Colon (tissue), 2 donors: ENCODE results near the gene LRP1B.

Experiments
- FAIRE-seq: peaks from 2 replicates; lab custom pipeline; 2012; peaks lifted over from hg19 to GRCh38; lab: Jason Lieb, UNC
- donor health status: control.
- donor health status: control.

LRP1B gene

DNA sequence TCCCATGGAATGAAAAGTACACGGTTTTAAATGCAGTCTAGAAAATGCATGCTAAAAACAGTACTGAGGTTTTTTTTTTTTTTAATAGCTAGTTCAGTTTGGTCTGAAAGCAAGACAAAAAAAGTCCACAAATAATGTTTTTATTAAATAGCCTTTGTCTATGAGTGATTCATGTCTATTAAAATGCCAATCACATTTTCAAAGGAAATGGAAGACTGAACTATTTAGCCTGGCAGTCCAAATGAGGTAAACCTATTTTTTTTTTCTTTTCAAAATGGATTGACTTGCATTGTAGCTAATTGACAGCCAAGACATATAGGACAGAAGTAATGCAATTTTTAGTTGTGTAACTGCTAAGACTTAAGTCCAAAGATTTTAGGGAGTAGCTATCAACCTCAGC is 90.3 kb downstream of the LRP1B start:
- FAIRE-seq = no peak

DNA sequence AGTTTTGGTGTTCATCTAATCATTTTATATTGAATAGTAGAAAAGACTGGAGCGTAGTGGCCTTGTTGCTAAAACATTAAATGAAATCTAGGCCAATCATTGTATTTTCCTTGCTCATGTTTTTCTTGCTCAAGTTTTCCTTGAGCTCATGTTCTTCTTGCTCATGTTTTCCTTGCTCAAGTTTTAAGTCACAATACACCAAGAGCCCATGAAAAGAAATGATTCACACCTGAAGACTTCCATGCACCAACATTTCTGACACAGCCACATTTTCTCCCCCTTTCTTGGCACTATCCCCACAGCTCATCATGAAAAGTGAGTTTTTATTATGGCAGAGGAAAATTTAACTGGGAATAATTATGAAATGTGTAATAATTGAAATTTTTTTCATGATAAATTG is 92.0 kb downstream of the LRP1B start:
- FAIRE-seq = no peak

DNA sequence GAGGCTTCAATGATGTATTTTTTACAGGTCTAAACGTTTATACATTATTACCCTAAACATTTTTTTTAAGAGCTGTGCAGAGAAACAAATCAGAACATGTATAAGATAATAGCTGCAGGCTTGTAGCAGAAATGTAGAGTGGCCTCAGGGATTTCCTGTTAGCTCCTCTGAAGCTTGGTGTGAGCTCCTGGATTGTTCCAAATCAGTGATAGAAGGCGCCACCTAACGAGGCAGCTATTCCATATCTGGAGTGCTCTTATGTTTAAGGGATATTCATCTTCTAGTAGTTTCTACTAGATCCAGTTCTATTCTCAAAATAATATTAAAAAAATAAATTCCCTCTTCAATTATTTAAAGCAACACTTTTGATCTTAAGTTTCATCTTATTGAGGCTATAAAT is 93.1 kb downstream of the LRP1B start:
- FAIRE-seq = no peak

DNA sequence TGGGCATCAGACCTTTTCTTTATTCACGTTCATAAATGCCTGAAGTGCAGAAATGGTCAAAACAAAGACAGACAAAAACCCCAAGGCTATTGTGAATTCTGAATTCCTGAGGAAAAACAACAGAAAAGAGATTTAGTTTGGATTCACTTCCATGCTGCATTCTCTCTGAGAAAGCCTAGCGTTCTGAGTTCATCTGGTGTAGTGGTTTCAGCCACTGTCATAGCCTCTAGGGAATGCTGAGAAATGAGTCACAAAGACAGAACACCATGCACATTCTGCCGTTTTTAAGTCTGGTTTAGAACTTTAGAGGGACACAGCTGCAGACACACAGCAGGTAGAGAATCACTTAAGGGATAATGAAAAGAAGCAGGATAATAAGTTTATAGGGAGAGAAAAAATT is 93.8 kb downstream of the LRP1B start:
- FAIRE-seq = no peak

DNA sequence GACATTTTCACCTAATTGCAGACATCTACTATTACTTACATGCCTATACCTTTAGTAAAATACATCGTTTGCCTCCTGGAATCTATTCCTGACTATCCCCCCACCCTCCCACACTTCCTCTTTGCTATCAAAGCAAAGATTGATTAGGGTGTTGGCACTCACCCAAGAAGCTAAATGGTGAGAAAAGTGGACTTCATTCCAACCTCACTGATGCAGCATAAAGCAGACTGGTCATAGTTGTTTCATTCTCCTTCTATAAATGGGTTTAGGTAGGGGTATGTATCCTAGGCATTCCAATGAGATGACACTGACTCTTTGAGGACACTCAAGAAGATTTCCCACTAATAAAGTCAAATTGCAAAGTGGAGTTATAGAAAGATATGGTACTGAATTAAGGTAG is 97.4 kb downstream of the LRP1B start:
- FAIRE-seq = no peak

DNA sequence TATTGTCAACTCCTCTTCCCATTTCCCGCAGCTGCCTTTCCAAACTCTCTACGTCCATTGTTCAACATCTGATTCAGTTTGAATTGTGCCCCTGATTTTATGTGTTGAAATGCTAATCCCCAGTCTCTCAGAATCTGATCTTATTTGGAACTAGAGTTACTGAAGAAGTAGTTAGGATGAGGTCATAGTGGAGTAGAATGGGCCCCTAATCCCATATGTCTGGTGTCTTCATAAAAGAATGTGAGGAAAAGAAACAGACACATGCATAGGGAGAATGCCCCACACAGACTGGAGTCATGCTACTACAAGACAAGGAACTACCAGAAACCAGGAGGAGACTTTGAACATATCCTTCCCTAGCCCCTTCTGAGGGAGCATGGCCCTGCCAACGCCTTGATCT is 99.2 kb downstream of the LRP1B start:
- FAIRE-seq = no peak

DNA sequence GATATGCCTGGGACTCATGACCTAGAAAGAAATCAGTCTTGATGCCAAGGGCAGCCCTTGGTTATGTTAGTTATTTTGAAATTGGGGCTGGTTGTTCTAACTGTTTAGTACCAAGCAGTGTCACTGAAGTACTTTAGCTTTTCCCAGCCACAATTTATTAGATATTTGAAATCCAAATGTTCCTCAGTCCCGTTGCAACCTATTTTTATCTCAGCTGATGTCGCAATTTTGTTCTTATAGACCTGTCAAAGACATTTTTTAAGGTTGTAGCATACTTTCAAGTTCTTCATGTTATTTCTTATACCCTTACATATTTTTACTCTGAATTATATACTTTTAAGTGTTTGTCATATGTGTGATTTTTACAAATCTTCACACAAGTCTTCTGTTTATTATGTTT is 100.1 kb downstream of the LRP1B start:
- no peak for FAIRE-seq

DNA sequence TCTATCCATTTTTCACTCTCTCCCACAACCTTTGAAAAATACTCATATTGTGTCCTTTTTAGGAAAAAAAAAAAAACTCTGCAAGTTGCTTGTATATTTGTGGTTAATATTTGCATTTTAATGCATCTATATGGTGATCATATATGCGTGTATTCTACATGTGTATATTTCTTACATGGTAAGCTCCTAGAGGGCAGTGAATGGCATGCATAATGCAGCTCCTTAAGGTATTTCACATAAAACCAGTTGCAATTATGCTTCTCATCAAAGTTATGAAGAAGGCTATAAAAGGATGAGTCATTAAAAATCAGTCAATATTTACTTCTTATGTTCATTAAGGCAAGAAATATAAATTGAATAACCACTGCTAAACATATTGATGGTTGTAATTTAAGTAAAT is 100.8 kb downstream of the LRP1B start:
- no peak for FAIRE-seq

DNA sequence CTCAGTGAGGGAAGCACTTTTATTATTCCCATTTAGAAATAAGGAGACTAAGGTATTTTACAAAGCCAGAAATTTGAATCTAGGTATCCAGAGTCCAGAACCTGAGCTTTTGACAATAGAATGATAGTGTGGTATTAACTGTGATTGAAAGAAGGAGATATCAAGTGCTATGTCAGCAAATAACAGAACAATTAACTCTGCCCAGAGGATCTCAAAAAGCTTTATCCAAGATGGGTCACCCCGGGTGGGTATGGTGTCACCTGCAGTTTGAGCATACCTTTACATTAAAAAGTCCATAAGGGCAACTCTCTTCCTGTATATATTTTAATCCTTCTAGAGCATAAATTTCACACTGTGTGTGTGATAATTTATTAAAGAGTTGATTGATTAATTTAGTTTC is 105.4 kb downstream of the LRP1B start:
- FAIRE-seq = no peak

DNA sequence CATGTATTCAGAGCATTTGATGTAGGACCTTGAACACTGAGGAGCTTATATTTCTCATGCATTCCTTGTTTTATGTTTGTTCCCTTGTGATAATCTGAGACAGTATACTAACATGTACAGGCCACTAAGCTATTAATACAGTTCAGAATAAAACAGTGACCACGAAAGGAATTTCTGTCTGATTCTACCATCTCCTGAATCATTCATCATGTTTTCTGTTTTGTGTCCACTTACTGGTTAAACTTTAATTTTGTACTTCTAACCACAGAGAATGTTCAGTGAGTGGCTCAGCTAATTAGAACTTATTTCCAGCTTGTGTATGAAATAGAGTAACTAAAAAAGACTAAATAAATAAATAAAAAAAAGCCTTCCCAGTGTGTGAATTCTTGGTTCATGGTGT is 110.4 kb downstream of the LRP1B start:
- FAIRE-seq = no peak

DNA sequence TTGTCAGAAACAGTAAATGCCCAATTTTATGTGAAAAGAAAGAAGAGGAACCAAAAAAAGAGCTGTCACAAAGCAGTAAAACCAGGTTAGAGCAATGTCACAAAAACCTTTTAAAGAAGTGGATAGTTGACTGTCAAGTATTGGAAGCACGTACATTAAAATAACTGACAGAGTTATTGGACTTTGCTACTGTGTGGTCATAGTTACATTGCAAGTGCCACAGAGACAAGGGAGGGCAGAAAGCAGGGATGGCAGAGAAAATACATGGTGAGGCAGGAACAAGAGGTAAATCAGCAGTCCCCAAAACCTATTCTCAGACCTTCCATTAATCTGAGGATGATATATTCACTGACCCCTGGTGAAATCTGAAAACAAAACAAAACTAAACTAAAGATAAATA is 116.3 kb downstream of the LRP1B start:
- no peak for FAIRE-seq

DNA sequence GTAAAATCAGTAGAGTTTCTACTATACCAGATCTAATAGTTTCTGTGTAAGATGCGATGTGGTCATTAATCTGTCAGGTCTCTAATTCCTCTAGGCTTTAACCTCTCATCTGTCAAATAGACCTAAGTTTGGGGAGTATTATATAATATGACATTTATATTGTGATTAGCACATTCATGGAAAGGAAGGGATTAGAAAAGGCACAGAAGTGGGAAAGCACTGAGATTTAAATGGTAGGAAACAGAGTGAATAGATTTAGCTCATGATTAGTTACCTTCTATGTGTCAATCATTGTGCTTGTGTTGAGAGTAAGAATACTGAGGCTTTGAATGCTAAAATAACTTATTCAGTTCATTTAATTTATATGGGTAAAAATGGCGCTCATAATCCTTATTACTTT is 118.0 kb downstream of the LRP1B start:
- no peak for FAIRE-seq

DNA sequence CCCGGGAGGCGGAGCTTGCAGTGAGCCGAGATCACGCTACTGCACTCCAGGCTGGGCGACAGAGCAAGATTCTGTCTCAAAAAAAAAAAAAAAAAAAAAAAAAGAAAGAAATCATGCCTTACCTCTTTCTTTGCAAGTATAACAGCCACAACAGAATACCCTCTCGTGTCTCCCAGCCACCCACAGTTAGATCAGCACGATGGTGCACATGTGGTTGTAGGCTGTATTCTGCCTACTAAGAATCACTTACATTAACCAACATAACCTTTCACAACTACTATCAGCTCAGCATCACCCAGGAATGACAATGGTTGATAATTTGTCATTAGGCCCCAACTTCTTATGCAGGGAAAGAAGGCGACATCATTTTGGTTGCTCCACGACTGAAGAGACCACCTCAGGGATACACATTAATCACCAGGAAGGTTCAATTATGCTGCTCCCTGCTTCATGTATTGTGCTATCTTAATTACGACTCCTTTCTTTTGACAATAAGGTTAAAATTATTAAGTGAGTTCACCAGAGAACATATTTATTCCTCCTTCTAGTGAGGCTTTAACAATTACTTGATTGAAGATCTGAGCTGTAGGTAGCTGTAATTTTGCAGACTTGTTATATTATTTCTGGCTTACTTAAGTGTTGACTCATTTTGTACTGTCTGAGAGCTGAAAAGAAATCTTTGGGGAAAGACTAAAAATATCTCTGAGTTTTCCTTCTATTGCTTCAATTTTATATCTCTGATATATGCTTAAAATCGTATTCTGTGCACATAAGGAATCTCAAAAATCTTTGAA is 120.1 kb downstream of the LRP1B start:
- FAIRE-seq = no peak

DNA sequence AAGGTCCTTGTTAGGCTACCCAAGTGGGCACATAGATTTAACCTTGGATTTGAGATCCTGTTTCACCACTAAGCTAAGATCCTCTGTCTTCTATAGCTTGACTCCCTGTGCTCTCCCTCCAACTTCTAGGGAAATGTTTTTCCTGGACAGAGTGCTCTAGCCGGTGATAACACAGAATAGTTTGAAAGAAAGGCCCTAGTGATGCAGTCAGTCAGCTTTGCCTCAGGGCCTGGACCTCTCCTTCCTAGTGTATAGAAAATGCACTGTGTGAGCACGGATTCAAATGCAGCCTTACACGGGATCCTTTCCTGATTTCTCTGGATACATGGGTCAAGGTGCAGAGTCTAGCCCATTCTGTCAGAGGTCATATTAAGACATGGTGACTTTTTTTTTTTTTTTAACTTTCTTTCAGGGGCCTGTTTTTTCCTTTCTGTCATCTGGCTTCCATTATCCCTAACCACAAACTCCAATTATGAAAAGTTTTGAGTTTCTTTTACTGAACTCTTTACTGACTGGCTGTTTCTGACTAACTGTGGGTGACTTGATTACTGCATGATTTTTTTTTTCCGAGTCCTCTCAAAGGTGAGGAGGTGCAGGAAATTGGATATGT is 122.6 kb downstream of the LRP1B start:
- FAIRE-seq = no peak

DNA sequence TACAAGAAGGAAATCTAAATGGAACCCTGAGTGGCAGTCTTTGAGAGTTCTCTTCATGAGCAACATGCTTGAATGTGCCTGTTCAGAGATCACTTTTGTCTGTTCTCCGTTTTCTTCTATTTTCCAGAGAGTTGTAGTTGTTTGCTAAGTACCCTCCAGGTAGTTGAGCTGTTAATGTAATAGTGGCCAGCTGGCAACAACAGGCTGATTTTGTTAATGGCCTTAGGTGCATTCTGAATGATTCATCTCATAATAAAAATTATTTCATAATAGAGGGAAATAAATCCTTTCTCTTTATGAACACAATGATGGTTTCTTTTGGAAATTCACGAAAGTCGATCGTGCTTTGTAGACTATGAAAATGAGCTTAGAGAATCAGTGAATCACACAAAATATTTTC is 136.8 kb downstream of the LRP1B start:
- no peak for FAIRE-seq

DNA sequence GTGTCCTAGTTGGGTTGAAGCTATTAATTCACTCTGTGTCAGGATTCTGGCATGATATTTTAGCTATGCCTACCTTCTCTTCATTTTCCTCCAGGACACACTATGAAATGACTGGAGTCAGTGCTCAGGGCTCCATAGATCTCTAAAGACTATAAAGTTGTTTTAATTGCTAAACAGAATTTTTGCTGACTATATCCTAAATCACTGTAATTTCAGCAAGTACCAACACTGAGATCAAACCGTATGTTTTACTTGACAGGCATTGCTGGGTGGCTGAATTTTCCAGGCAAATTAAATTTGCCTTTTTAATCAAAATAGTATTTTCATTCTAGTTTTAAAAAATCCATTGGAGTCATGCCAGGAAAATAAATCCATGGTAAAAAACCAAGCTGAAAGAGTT is 138.1 kb downstream of the LRP1B start:
- no peak for FAIRE-seq

DNA sequence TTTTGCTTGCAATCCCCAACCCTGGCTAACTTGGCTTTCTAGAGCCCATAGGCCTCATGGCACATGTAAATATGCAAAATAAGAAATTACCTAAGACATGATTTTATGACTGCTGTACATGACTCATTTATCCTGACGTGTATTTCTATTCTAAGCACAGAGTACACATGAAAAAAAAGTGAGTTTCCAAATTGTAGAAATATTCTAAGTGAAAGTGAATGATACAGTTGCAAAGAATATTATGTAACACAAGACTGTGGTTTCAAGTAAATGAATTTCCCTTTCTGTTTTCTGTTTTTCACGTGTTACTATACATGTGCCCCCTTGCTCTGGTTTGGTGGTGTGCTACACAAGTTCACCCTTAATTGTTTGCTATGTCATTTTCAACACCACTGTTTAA is 162.4 kb downstream of the LRP1B start:
- no peak for FAIRE-seq

DNA sequence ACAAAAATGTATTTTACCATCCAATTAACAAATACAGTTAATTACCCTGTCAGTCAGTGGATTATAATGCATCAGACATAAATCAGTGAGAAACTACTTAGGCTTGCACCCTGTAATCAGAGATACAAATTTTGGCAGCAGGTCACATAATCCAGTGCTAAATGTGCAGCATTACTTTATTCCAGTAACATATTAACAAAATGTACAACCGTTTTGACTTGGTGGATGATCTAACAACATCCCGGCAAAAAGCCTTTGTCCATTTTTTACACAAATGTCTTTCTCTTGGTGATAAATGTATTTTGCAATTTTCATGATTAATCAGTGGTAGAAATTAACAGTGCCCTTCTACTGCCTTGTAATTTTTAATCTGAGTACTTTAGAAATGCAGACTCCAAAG is 162.8 kb downstream of the LRP1B start:
- FAIRE-seq = no peak

DNA sequence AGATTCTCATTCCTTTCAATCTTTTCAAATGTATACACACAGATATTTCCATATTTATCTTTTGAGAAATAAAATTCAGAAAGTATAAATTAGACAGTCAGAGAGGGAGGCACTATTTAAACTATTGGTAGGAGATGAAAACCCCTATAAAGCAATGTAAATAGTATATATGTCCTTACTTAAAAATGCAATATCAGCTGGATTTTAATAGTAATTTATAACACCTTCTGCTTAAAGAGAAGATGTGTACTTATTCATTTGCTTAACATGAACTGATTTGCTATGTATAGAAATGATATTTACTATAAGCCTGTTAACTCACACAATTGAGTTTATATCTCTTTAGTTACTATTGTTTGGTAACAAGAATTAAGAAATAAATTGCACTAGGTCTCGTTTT is 163.3 kb downstream of the LRP1B start:
- FAIRE-seq = no peak

DNA sequence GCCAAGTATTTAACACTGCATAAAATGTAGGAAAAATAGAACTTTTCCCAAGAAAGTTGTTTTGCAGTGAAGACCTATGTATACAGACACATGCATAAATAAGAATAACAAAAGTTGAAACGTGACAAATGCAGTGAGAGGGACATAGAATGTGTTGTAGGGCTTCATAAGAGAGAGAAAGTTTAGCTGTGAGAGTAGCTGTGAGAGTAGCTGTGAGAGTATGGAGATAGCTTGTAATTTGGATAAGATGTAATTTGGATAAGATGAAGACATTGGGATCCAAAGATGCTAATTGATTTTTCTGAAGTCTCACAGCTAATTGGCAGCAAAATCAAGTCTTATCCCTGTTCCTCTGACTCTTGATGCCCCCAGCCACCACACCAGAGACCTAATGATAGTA is 170.9 kb downstream of the LRP1B start:
- FAIRE-seq = no peak

DNA sequence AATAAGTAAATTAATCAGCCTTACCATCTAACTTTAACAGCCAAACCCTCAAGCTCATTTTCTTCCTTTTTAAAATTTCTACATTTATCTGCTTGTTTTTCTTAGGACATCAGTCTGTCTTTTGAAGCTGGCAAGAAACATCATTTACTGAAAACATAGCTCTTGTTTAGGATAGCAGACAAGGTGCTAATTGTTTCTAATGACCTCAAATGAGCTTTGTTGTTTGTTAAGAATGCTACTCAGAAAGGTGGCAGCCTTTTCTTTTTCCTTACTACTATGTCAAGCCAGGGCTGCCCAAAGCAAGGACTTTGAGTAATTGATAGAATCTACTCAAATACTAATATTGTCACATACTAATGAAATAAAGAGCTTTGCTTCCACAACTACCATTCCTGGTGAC is 171.8 kb downstream of the LRP1B start:
- no peak for FAIRE-seq

DNA sequence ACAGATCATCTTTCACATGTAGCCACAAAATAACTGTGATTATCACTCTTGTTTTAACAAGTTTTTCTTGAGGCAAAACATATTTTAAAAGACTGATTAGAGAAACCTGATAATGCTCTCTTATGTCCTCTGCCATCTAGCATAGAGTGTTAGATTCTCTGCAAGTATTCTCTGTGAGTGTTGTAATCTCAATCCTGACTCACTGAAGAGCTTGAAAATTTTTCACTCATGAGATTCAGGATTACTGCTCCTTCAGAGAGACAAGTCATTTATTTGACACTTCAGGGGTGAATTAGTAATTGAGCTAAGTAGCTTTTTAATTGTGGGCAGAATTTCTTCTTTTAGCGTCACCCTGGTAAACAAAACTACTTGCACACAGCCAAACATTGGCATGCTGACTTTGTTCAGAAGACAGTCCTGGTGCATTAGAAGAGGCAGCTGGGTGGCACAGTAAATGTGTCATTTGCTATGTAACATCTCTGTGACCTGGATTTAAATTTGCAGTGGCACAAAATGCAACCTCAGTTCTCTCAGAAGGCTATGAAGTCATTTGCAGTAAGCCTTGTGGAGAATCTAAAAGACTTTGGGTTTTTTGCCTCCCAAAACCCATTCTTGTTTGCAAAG is 172.9 kb downstream of the LRP1B start:
- FAIRE-seq = no peak

DNA sequence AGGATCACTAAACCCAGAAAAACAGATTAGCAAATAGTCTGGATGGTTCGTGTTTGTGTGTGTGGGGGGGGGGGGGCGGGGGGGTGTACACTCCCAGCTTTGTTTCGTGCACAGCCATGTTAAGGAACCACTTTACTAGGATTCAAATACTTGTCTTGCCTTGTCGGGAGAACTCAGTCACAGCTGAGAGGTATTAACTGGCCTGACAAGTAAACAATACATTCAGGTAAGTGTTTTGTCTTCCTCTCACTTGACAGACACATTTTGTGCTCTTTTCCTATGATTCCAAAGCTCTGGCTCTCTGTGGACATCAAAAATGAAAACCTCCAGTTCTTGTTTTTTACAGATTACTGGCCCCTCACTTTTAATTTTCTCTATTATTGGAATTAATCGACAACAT is 173.5 kb downstream of the LRP1B start:
- no peak for FAIRE-seq
